Bronchial epithelial cell (primary cell): ENCODE data around the gene IGSF8. TPM values are rescaled to one million over a fixed set of nuclear protein-coding genes. Genes with fewer than 3 reads are reported as not detected.
"Not testable (repeated sequence)": the region's sequence is repeated elsewhere in the genome, so short reads cannot be mapped to it uniquely, and the experiment has no call there.

ENCODE experiments used
- DNase-seq: peaks from one replicate; pipeline ENCODE4 v3.0.0-alpha.2; 2010; ENCODE audit warnings: low read depth
- FAIRE-seq: peaks from 2 replicates; lab custom pipeline; 2011; peaks lifted over from hg19 to GRCh38; lab: Jason Lieb, UNC
- H3K27me3 ChIP-seq: 2 replicates; pipeline ENCODE4 v1.5.1; 2011; ENCODE audit warnings: low read length; ENCODE audit not compliant: control insufficient read depth, insufficient read depth
- H3K36me3 ChIP-seq: 2 replicates; pipeline ENCODE4 v1.5.1; 2011; ENCODE audit warnings: low read length; ENCODE audit not compliant: control insufficient read depth, insufficient read depth
- H3K4me3 ChIP-seq: 2 replicates; pipeline ENCODE4 v1.5.1; 2011; ENCODE audit warnings: mild to moderate bottlenecking, low read depth, low read length, control low read depth
- total RNA-seq: library from RNA; depleted of rRNA; stranded (reverse); fragments of >200 nt; gene quantifications from 2 replicates; pipeline ENCODE4 v1.2.1, GENCODE V29; 2014
- TF ChIP-seq, protein P1 (sequence below): IDR thresholded peaks from 2 replicates; pipeline ENCODE4 v1.5.1; 2011; ENCODE audit warnings: mild to moderate bottlenecking, moderate library complexity, low read length, control low read depth, inconsistent platforms; ENCODE audit not compliant: insufficient read depth, severe bottlenecking

Gene IGSF8
- total RNA-seq, 1 donor from 2014 or later = 42.6 TPM

DNA sequence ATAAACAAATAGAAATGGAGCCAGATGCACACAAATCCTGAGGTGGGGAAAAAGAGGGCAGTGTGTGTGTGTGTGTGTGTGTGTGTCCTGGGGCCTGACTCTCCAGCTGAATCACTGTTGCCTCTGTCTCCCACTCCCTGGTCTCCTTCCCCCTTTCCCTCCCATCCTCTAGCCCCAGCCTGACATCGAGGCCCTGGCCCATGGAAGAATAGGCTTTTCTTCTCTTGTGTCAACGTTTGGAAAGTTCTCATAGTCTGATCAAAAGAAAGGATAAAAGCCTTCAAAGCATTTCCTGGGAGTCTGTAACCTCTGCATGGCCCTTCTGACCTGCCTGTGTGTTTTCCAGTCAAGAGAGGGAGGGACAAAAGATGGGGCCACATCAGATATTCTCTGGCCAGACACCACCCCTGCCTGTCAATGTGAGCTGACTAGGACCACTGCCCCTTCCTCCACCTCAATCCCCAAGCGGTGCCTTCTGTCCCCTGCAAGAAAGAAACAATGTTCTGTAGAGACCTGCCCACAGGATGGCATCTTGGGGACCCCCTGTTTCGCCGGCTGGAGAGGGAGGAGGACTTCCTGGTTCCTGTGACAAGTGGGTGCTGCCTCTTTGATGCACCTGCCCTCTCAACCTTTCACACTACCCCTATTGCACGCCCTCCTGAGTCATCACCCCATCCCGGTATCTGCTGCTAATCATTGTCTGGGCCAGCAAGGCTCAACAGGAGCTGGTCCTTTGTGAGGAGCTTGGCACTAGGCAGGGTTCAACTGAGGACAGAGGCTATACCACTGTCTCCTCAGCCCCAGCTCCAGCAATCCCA is 44.7 kb downstream of the IGSF8 start:
- TF ChIP-seq, protein P1, sequence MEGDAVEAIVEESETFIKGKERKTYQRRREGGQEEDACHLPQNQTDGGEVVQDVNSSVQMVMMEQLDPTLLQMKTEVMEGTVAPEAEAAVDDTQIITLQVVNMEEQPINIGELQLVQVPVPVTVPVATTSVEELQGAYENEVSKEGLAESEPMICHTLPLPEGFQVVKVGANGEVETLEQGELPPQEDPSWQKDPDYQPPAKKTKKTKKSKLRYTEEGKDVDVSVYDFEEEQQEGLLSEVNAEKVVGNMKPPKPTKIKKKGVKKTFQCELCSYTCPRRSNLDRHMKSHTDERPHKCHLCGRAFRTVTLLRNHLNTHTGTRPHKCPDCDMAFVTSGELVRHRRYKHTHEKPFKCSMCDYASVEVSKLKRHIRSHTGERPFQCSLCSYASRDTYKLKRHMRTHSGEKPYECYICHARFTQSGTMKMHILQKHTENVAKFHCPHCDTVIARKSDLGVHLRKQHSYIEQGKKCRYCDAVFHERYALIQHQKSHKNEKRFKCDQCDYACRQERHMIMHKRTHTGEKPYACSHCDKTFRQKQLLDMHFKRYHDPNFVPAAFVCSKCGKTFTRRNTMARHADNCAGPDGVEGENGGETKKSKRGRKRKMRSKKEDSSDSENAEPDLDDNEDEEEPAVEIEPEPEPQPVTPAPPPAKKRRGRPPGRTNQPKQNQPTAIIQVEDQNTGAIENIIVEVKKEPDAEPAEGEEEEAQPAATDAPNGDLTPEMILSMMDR = no peak
- Histone ChIP-seq H3K36me3 (no peaks in the 10 kb centered on the region), H3K27me3 (peaks cover 15% of the 10 kb centered on the region), H3K4me3 (no peak overlapping the region)
- DNase-seq = no peak
- no peak for FAIRE-seq

GRCh38 chr1:160052936-160053335 is 45.5 kb downstream of the IGSF8 start:
- TF ChIP-seq, protein P1 = no peak
- DNase-seq = no peak

DNA sequence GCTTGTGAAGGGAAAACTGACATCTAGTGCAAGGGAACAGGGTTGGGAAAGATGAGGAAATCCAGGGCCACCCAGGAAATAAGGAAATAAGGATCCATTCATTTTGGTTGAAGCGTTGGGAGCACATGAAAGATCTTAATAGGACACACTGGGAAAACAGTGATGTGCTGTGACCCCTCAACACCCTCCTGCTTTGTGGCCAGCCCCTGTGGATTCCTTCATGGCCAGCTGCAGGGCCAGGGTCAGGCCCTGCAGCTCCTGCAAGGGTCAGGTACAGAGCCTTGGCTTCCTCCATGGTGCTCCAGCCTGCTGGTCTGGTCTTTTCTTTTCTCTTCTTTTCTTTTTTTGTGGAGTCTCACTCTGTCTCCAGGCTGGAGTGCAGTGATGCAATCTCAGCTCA is 47.8 kb downstream of the IGSF8 start:
- DNase-seq (no peak), FAIRE-seq (no peak)
- Histone ChIP-seq H3K27me3 (peaks cover 11% of the 10 kb centered on the region), H3K4me3 (no peak overlapping the region), H3K36me3 (no peaks in the 10 kb centered on the region)
- TF ChIP-seq, protein P1 = no peak

More at GRCh38 chr1:160052936-160053335, 45.5 kb downstream of the IGSF8 start:
- no peak for FAIRE-seq
- H3K27me3 ChIP-seq = peaks cover 12% of the 10 kb centered on the region
- no peak overlapping the region for H3K4me3 ChIP-seq
- H3K36me3 ChIP-seq = no peaks in the 10 kb centered on the region

- not testable (repeated sequence) for H3K36me3 ChIP-seq, H3K27me3 ChIP-seq, H3K4me3 ChIP-seq, FAIRE-seq, DNase-seq
Observed at GRCh38 chr1:160050182-160050581, 48.2 kb downstream of the IGSF8 start.

- TF ChIP-seq, protein P1 = no peak
- Histone ChIP-seq H3K4me3 (no peak overlapping the region), H3K36me3 (no peaks in the 10 kb centered on the region), H3K27me3 (peaks cover 8% of the 10 kb centered on the region)
- FAIRE-seq = no peak
- no peak for DNase-seq
Observed at GRCh38 chr1:160049101-160049500, 49.3 kb downstream of the IGSF8 start.

DNA sequence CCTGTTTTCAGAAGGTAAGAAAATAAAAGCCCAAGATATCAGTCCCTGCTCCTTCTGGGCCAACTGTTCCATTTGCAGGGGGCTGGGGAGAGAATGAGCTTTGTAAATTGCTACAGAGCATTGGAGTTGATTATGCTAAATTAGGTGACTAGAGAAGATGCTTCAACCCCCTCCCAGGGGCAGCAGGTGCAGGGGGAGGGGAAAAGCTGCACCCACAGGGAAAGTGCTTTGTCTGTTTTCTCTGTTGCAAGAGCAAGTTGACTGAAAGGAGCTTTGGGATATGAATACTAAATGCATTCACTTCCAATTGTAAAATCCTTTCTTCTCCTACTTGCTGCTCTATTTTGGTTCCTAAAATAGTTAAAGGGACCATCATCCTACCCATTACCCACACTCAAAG is 50.1 kb downstream of the IGSF8 start:
- TF ChIP-seq, protein P1 = no peak
- no peak for FAIRE-seq
- DNase-seq = no peak
- Histone ChIP-seq H3K4me3 (no peak overlapping the region), H3K27me3 (peaks cover 7% of the 10 kb centered on the region), H3K36me3 (no peaks in the 10 kb centered on the region)
